ENCODE measurements around the gene SPATA13.

Gene SPATA13

DNA sequence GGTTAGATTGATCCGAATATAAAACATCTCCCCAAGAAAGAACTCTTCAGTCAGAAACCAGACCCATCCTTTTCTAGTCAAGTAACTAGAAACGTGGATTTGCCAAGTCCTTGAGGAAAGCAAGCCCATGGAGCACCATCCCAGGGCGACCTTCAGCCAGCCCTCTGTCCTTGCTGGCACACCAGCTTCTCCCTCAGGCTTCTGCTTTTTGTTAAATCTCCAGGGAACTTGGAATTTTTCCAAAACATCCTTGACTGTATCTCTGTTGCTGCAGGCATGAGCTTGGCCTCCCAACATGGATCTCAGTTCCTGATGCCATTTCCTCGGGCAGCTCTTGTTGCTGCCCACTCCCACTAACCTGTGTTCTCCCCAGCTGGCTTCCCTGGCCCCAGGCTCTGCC is 121.7 kb downstream of the SPATA13 start:
- H3K9me3 ChIP-seq (ENCODE audit: control insufficient read depth, insufficient read depth, low read depth, low read length), result no peaks in the 10 kb centered on the region
- no peak for TF ChIP-seq PRDM10 (tag by site-specific recombination; IDR thresholded peaks at IDR 0.05)
- no peak for TF ChIP-seq ZNF791 (tag by site-specific recombination; IDR thresholded peaks at IDR 0.05)
- TF ChIP-seq ZNF560 (tag by site-specific recombination; IDR thresholded peaks at IDR 0.05; ENCODE audit: borderline replicate concordance), result no peak
- no peak for TF ChIP-seq ZSCAN5A (tag by site-specific recombination; IDR thresholded peaks at IDR 0.05)
- no peak for TF ChIP-seq ZNF561 (tag by site-specific recombination; IDR thresholded peaks at IDR 0.05; ENCODE audit: borderline replicate concordance)
- TF ChIP-seq ZNF449 (tag by site-specific recombination; IDR thresholded peaks at IDR 0.05), result no peak
- no peak for TF ChIP-seq EGR2 (tag by site-specific recombination; IDR thresholded peaks at IDR 0.05; ENCODE audit: low read depth)
- ChIA-PET CTCF (no interaction called here), POLR2A (no interaction called here)
- H3K36me3 ChIP-seq (ENCODE audit: control insufficient read depth in 2 of 2, insufficient read depth in 1 of 2, low read length in 2 of 2), result peaks cover 0 to 9% of the 10 kb centered on the region in 2 experiments; a peak in 1 of 3 replicates
- H3K4me3 ChIP-seq (ENCODE audit: low read depth, low read length), result no peak overlapping the region
- no peak overlapping the region for H3K27ac ChIP-seq (ENCODE audit: extremely low read depth, low read depth, low read length)
- H3K4me1 ChIP-seq (ENCODE audit: control insufficient read depth, insufficient read depth, low read length), result no peaks in the 10 kb centered on the region

GRCh38 chr13:24284889-24285565 is 124.5 kb downstream of the SPATA13 start:
- H3K4me1 ChIP-seq (ENCODE audit: control insufficient read depth, insufficient read depth, low read length), result no peaks in the 10 kb centered on the region
- H3K4me3 ChIP-seq (ENCODE audit: low read depth, low read length), result no peak overlapping the region
- H3K9me3 ChIP-seq (ENCODE audit: control insufficient read depth, insufficient read depth, low read depth, low read length), result no peaks in the 10 kb centered on the region
- H3K27ac ChIP-seq (ENCODE audit: extremely low read depth, low read depth, low read length), result no peak overlapping the region
- POLR2A ChIA-PET, result no interaction called here
- CTCF ChIA-PET, result interaction anchor here (0.8 kb wide), 1 partner anchor 8 kb away, joined by 3 read pairs; no protein-coding TSS in a partner anchor
- no peak for TF ChIP-seq ZNF423 (tag by site-specific recombination; IDR thresholded peaks at IDR 0.05)
- TF ChIP-seq ZBTB7A (tag by site-specific recombination; IDR thresholded peaks at IDR 0.05; ENCODE audit: low read depth), result no peak
- TF ChIP-seq ZBTB8A (tag by site-specific recombination; IDR thresholded peaks at IDR 0.05), result no peak
- no peak for TF ChIP-seq ZNF157 (tag by site-specific recombination; IDR thresholded peaks at IDR 0.05)
- TF ChIP-seq ZNF362 (tag by site-specific recombination; IDR thresholded peaks at IDR 0.05), result no peak
- no peak for TF ChIP-seq ZNF626 (tag by site-specific recombination; IDR thresholded peaks at IDR 0.05)
- no peak for TF ChIP-seq ZNF16 (tag by site-specific recombination; IDR thresholded peaks at IDR 0.05; ENCODE audit: low read depth)
- no peak for TF ChIP-seq ZSCAN5A (tag by site-specific recombination; IDR thresholded peaks at IDR 0.05)
- TF ChIP-seq ZNF776 (tag by site-specific recombination; IDR thresholded peaks at IDR 0.05; ENCODE audit: borderline replicate concordance), result no peak
- no peak for TF ChIP-seq ZNF843 (tag by site-specific recombination; IDR thresholded peaks at IDR 0.05)
- no peak for TF ChIP-seq ZNF10 (tag by site-specific recombination; IDR thresholded peaks at IDR 0.05)
- TF ChIP-seq SALL2 (tag by site-specific recombination; IDR thresholded peaks at IDR 0.05; ENCODE audit: borderline replicate concordance), result no peak
- TF ChIP-seq SP3 (tag by site-specific recombination; IDR thresholded peaks at IDR 0.05), result no peak
- TF ChIP-seq, protein P1, sequence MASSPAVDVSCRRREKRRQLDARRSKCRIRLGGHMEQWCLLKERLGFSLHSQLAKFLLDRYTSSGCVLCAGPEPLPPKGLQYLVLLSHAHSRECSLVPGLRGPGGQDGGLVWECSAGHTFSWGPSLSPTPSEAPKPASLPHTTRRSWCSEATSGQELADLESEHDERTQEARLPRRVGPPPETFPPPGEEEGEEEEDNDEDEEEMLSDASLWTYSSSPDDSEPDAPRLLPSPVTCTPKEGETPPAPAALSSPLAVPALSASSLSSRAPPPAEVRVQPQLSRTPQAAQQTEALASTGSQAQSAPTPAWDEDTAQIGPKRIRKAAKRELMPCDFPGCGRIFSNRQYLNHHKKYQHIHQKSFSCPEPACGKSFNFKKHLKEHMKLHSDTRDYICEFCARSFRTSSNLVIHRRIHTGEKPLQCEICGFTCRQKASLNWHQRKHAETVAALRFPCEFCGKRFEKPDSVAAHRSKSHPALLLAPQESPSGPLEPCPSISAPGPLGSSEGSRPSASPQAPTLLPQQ (tag by site-specific recombination; IDR thresholded peaks at IDR 0.05), result no peak
- no peak for TF ChIP-seq ZNF2 (tag by site-specific recombination; IDR thresholded peaks at IDR 0.05)
- H3K36me3 ChIP-seq (ENCODE audit: control insufficient read depth in 2 of 2, insufficient read depth in 1 of 2, low read length in 2 of 2), result peaks cover 0 to 21% of the 10 kb centered on the region in 2 experiments; a peak in 1 of 3 replicates

Data from HEK293 (cell line).